Upper lobe of left lung (tissue), 4 donors: ENCODE data around the gene SPOCK3.

ENCODE experiments used
- POLR2A ChIP-seq, 4 donors: fragments of 450-650 bp; IDR thresholded peaks; one replicate each; pipeline ENCODE4 v1.5.1; 2016 to 2017; ENCODE audit warnings: antibody characterized with exemption in 4 of 4, mild to moderate bottlenecking in 2 of 4
- TF ChIP-seq, protein P1 (sequence below), 6 experiments: fragments of 450-650 bp in 4 of 6; fragments of 200-600 bp in 2 of 6; sonication (generic) in 2 of 6; IDR thresholded peaks; one replicate each; pipeline ENCODE4 v1.5.1; 2016 to 2019; ENCODE audit warnings: antibody characterized with exemption in 6 of 6

- TF ChIP-seq, protein P1, sequence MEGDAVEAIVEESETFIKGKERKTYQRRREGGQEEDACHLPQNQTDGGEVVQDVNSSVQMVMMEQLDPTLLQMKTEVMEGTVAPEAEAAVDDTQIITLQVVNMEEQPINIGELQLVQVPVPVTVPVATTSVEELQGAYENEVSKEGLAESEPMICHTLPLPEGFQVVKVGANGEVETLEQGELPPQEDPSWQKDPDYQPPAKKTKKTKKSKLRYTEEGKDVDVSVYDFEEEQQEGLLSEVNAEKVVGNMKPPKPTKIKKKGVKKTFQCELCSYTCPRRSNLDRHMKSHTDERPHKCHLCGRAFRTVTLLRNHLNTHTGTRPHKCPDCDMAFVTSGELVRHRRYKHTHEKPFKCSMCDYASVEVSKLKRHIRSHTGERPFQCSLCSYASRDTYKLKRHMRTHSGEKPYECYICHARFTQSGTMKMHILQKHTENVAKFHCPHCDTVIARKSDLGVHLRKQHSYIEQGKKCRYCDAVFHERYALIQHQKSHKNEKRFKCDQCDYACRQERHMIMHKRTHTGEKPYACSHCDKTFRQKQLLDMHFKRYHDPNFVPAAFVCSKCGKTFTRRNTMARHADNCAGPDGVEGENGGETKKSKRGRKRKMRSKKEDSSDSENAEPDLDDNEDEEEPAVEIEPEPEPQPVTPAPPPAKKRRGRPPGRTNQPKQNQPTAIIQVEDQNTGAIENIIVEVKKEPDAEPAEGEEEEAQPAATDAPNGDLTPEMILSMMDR (IDR thresholded peaks at IDR 0.05), result no peak
- no peak for TF ChIP-seq POLR2A (IDR thresholded peaks at IDR 0.05)
These were observed 410.4 kb downstream of the SPOCK3 start for GRCh38 chr4:166823848-166824247.
